ENCODE measurements around the gene JTB. TPM values are rescaled to one million over a fixed set of nuclear protein-coding genes. Genes with fewer than 3 reads are reported as not detected.
A peak's percentile ranks its signal among the peaks of the same experiment; 100 is the strongest.

JTB gene
- total and polyA plus RNA-seq, 2 of the 4 experiments (the other 2 are of a cell fraction) = 123 to 138 TPM

DNA sequence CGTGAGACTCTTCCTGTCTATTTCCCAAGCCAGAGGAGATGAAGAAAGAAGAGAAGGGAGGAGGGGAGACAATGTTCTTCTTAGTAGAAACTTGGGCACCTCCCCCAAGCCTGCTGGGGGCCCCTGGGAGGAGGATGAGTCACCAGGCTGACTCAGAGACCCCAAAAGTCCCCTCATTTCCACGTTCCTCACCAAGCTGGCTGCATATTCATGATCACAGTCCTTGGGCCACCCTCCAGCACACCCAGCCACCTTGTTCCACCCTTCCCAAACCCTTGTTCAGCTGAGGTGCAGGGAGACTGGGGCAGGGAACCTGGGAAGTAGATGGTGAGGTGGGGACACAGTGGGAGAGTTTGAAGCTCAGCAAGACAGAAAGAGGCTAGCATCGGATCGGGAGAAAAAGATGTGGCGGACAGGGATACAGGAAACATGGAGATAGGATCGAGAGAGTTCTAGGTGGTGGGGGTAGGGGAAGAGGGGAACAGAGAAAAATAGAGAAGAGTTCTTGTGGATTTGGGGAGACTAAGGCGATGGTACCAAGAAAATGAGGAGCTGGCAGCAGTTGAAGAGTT lies 8.0 kb upstream of the JTB start:
- dilution Hi-C loops (cut with HindIII; ENCODE audit: low sequenced_read_pairs, unreplicated experiment) = no loop called here
- Histone ChIP-seq H3K4me3 (ENCODE audit: insufficient read depth, low read depth, low read length) (peak overlapping the region; percentile 59), H3K4me1 (ENCODE audit: control insufficient read depth, insufficient read depth, low read length) (peaks cover 4% of the 10 kb centered on the region), H3K27me3 (ENCODE audit: control insufficient read depth, insufficient read depth, low read length) (no peaks in the 10 kb centered on the region), H3K4me2 (ENCODE audit: low read depth, low read length) (peak overlapping the region; percentile 92), H3K56ac (ENCODE audit: extremely low read depth, insufficient read depth, low read length) (peak overlapping the region; percentile 99), H3K27ac (ENCODE audit: insufficient read depth, low read length) (peak overlapping the region; percentile 97), H2BK15ac (ENCODE audit: low read depth, low read length) (peak overlapping the region; percentile 99), H2AFZ (replicated peaks; ENCODE audit: low read length, poor library complexity) (peak overlapping the region; percentile 87), H2BK5ac (ENCODE audit: low read depth, low read length, poor library complexity, severe bottlenecking) (peak overlapping the region; percentile 97), H3K4ac (ENCODE audit: low read depth, low read length) (peak overlapping the region; percentile 99), H3K18ac (ENCODE audit: low read depth, low read length) (peak overlapping the region; percentile 92), H3K36me3 (ENCODE audit: control insufficient read depth, insufficient read depth, low read length) (peaks cover 19% of the 10 kb centered on the region), H3K9ac (ENCODE audit: low read depth, low read length) (peak overlapping the region; percentile 98), H3K9me1 (ENCODE audit: insufficient read depth, low read length) (peaks cover 8% of the 10 kb centered on the region), H2BK120ac (ENCODE audit: low read depth, low read length) (peak overlapping the region; percentile 83), H3K79me1 (ENCODE audit: low read depth in 1 of 2, low read length in 2 of 2) (peaks cover 24 to 40% of the 10 kb centered on the region in 2 experiments), H4K8ac (ENCODE audit: low read depth in 2 of 2, low read length in 2 of 2) (peak overlapping the region; percentile 95 to 96), H4K91ac (ENCODE audit: insufficient read depth, low read depth, low read length) (peak overlapping the region; percentile 98), H2BK20ac (ENCODE audit: low read depth, low read length) (peak overlapping the region; percentile 76), H4K20me1 (ENCODE audit: insufficient read depth, low read length) (no peaks in the 10 kb centered on the region), H2AK9ac (replicated peaks; ENCODE audit: low read depth, low read length, poor library complexity) (peak overlapping the region; percentile 100), H3K14ac (replicated peaks; ENCODE audit: low read depth, low read length) (peak overlapping the region; percentile 100), H3K23ac (ENCODE audit: low read depth, low read length) (peak overlapping the region; percentile 97), H4K5ac (ENCODE audit: low read depth, low read length) (peak overlapping the region; percentile 66), H3K9me3 (ENCODE audit: control insufficient read depth, insufficient read depth, low read length) (no peaks in the 10 kb centered on the region), H2AK5ac (ENCODE audit: low read depth, low read length) (peak overlapping the region; percentile 100)
- intact Hi-C loops (cut with micrococcal nuclease) = loop anchor here (10.0 kb wide), 1 partner anchor 481 kb away; no protein-coding TSS in a partner anchor
- WGBS, 2 experiments (ENCODE audit: extremely low coverage in 2 of 2, insufficient read length in 1 of 2) = 0% methylated on average over 4 of the region's 7 CpGs; no CpG with 5 or more reads in 1 of the 2 experiments
- BruUV-seq (replicated peaks) = no TSS peak
- peak; percentile 88 for DNase-seq
- CTCF ChIA-PET = interaction anchor here (0.6 to 2.5 kb wide), 4 partner anchors 23 to 623 kb away, joined by 3 to 8 read pairs (median 4); partner anchors contain the start of gene SLC39A1
- TF ChIP-seq SMC3 (IDR thresholded peaks at IDR 0.05; ENCODE audit: low read depth, low read length) (no peak), BHLHE40 (IDR thresholded peaks at IDR 0.05; ENCODE audit: low read depth, low read length) (peak; percentile 37; the same call in 1 of the 2 replicates), RCOR1 (IDR thresholded peaks at IDR 0.05; ENCODE audit: insufficient replicate concordance, low read length) (no peak), POLR2A (IDR thresholded peaks at IDR 0.05; ENCODE audit: low read depth, low read length) (peak; percentile 77), CHD1 (IDR thresholded peaks at IDR 0.05; ENCODE audit: low read depth, low read length) (no peak), FOS (IDR thresholded peaks at IDR 0.05; ENCODE audit: low read depth, low read length) (peak; percentile 97), MAZ (IDR thresholded peaks at IDR 0.05; ENCODE audit: borderline replicate concordance, low read depth, low read length) (peak; percentile 95), RAD21 (IDR thresholded peaks at IDR 0.05; ENCODE audit: low read length) (no peak), CEBPB (IDR thresholded peaks at IDR 0.05; ENCODE audit: low read depth, low read length) (peak; percentile 51; the same call in 1 of the 2 replicates)
- TF ChIP-seq, protein P1, sequence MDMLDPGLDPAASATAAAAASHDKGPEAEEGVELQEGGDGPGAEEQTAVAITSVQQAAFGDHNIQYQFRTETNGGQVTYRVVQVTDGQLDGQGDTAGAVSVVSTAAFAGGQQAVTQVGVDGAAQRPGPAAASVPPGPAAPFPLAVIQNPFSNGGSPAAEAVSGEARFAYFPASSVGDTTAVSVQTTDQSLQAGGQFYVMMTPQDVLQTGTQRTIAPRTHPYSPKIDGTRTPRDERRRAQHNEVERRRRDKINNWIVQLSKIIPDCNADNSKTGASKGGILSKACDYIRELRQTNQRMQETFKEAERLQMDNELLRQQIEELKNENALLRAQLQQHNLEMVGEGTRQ (IDR thresholded peaks at IDR 0.05; ENCODE audit: low read depth, low read length) = no peak
- TF ChIP-seq, protein P2, sequence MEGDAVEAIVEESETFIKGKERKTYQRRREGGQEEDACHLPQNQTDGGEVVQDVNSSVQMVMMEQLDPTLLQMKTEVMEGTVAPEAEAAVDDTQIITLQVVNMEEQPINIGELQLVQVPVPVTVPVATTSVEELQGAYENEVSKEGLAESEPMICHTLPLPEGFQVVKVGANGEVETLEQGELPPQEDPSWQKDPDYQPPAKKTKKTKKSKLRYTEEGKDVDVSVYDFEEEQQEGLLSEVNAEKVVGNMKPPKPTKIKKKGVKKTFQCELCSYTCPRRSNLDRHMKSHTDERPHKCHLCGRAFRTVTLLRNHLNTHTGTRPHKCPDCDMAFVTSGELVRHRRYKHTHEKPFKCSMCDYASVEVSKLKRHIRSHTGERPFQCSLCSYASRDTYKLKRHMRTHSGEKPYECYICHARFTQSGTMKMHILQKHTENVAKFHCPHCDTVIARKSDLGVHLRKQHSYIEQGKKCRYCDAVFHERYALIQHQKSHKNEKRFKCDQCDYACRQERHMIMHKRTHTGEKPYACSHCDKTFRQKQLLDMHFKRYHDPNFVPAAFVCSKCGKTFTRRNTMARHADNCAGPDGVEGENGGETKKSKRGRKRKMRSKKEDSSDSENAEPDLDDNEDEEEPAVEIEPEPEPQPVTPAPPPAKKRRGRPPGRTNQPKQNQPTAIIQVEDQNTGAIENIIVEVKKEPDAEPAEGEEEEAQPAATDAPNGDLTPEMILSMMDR (conservative IDR thresholded peaks at IDR 0.05; ENCODE audit: low read depth, low read length) = no peak
- TF ChIP-seq, protein P3, sequence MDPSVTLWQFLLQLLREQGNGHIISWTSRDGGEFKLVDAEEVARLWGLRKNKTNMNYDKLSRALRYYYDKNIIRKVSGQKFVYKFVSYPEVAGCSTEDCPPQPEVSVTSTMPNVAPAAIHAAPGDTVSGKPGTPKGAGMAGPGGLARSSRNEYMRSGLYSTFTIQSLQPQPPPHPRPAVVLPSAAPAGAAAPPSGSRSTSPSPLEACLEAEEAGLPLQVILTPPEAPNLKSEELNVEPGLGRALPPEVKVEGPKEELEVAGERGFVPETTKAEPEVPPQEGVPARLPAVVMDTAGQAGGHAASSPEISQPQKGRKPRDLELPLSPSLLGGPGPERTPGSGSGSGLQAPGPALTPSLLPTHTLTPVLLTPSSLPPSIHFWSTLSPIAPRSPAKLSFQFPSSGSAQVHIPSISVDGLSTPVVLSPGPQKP (IDR thresholded peaks at IDR 0.05; ENCODE audit: borderline replicate concordance, low read depth, low read length) = no peak
- in situ Hi-C loops (cut with MboI; ENCODE audit: low sequenced_read_pairs) = no loop called here
- ATAC-seq (ENCODE audit: low read depth) = peak; percentile 36
- POLR2A ChIA-PET (ENCODE audit: unreplicated experiment) = interaction anchor here (0.6 kb wide), 1 partner anchor 39 kb away, joined by 3 read pairs; the partner anchor contains the start of gene DENND4B
